Measurements from ENCODE around the gene C22orf23. TPM values are rescaled to one million over a fixed set of nuclear protein-coding genes. Genes with fewer than 3 reads are reported as not detected.
A peak's percentile ranks its signal among the peaks of the same experiment; 100 is the strongest.

Gene C22orf23
- total RNA-seq, 6 experiments from 2014 or later: 0.43 to 0.73 (median 0.54) TPM

- H3K4me1 Mint-ChIP-seq (ENCODE audit: low read depth): no peaks in the 10 kb centered on the region
- no peak for DNase-seq
- H3K27me3 Mint-ChIP-seq (ENCODE audit: insufficient read depth): peaks cover 2% of the 10 kb centered on the region; the same call in 1 of the 2 replicates
- no peaks in the 10 kb centered on the region for H3K9me3 Mint-ChIP-seq
- H3K4me3 Mint-ChIP-seq: no peak overlapping the region
- no peak for TF ChIP-seq CTCF (IDR thresholded peaks at IDR 0.05)
- no peak overlapping the region for H3K27ac Mint-ChIP-seq
- no peaks in the 10 kb centered on the region for H3K36me3 Mint-ChIP-seq (ENCODE audit: low read depth)
Observed at GRCh38 chr22:37985050-37985585, 31.7 kb upstream of the C22orf23 start.

GRCh38 chr22:37983860-37984791, 30.7 kb upstream of the C22orf23 start, which contains the start of gene SOX10:
SOX10 (minus strand) TSS chr22:37984555; CDS start chr22:37983784, 771 bp downstream.
- H3K27ac Mint-ChIP-seq: no peak within 1 kb of the TSS
- no peaks in the 10 kb centered on the region for H3K9me3 Mint-ChIP-seq
- no peaks in the 10 kb centered on the region for H3K4me1 Mint-ChIP-seq (ENCODE audit: low read depth)
- H3K4me3 Mint-ChIP-seq: no peak within 1 kb of the TSS
- no peaks in the 10 kb centered on the region for H3K36me3 Mint-ChIP-seq (ENCODE audit: low read depth)
- H3K27me3 Mint-ChIP-seq (ENCODE audit: insufficient read depth): peaks cover 2% of the 10 kb centered on the region; the same call in 1 of the 2 replicates
- no peak for DNase-seq
- TF ChIP-seq CTCF (IDR thresholded peaks at IDR 0.05): no peak

- H3K27ac Mint-ChIP-seq: no peak overlapping the region
Observed at GRCh38 chr22:37982938-37983859, 29.8 kb upstream of the C22orf23 start.

GRCh38 chr22:37982151-37982785, 28.9 kb upstream of the C22orf23 start:
- Mint-ChIP-seq H3K27ac (no peak overlapping the region), H3K9me3 (no peaks in the 10 kb centered on the region), H3K4me3 (no peak overlapping the region), H3K4me1 (ENCODE audit: low read depth) (no peaks in the 10 kb centered on the region), H3K36me3 (ENCODE audit: low read depth) (no peaks in the 10 kb centered on the region), H3K27me3 (ENCODE audit: insufficient read depth) (peaks cover 2% of the 10 kb centered on the region; the same call in 1 of the 2 replicates)
- no peak for DNase-seq
- no peak for TF ChIP-seq CTCF (IDR thresholded peaks at IDR 0.05)

More at GRCh38 chr22:37982938-37983859, 29.8 kb upstream of the C22orf23 start:
- no peak for DNase-seq
- Mint-ChIP-seq H3K9me3 (no peaks in the 10 kb centered on the region), H3K4me3 (no peak overlapping the region), H3K4me1 (ENCODE audit: low read depth) (no peaks in the 10 kb centered on the region), H3K27me3 (ENCODE audit: insufficient read depth) (peaks cover 2% of the 10 kb centered on the region; the same call in 1 of the 2 replicates), H3K36me3 (ENCODE audit: low read depth) (no peaks in the 10 kb centered on the region)
- TF ChIP-seq CTCF (IDR thresholded peaks at IDR 0.05): peak; percentile 68
